Measurements from ENCODE around the gene NFATC2.

Gene NFATC2

GRCh38 chr20:51392614-51393186 is 149.8 kb downstream of the NFATC2 start:
- no peaks in the 10 kb centered on the region for H3K27me3 ChIP-seq
- TF ChIP-seq CTCF (IDR thresholded peaks at IDR 0.05), result no peak

GRCh38 chr20:51391926-51392325 is 150.6 kb downstream of the NFATC2 start:
- no peak overlapping the region for H3K4me3 ChIP-seq
- no peak for TF ChIP-seq CTCF (IDR thresholded peaks at IDR 0.05)
- no peak overlapping the region for H3K27ac ChIP-seq
- intact Hi-C loops (cut with DNase I; ENCODE audit: low total_unique reads), result no loop called here
- no peak for DNase-seq
- H3K9me3 ChIP-seq, result no peaks in the 10 kb centered on the region
- H3K4me1 ChIP-seq, result peaks cover 0 to 29% (median 9%) of the 10 kb centered on the region in 4 donors
- no peaks in the 10 kb centered on the region for H3K27me3 ChIP-seq
- H3K36me3 ChIP-seq, result no peaks in the 10 kb centered on the region

More at GRCh38 chr20:51392614-51393186, 149.8 kb downstream of the NFATC2 start:
- Histone ChIP-seq H3K36me3 (no peaks in the 10 kb centered on the region), H3K4me1 (peaks cover 0 to 31% (median 9%) of the 10 kb centered on the region in 4 donors), H3K27ac (no peak overlapping the region), H3K4me3 (no peak overlapping the region), H3K9me3 (no peaks in the 10 kb centered on the region)
- intact Hi-C loops (cut with DNase I; ENCODE audit: low total_unique reads), result no loop called here
- no peak for DNase-seq

- H3K27ac ChIP-seq, result no peak overlapping the region
- no peak overlapping the region for H3K4me3 ChIP-seq
- peaks cover 0 to 19% (median 2%) of the 10 kb centered on the region in 4 donors for H3K4me1 ChIP-seq
- no peak for DNase-seq
- intact Hi-C loops (cut with DNase I; ENCODE audit: low total_unique reads), result no loop called here
- no peaks in the 10 kb centered on the region for H3K9me3 ChIP-seq
- no peaks in the 10 kb centered on the region for H3K36me3 ChIP-seq
- no peak for TF ChIP-seq CTCF (IDR thresholded peaks at IDR 0.05)
- H3K27me3 ChIP-seq, result no peaks in the 10 kb centered on the region
Observed at GRCh38 chr20:51389543-51390264, 152.8 kb downstream of the NFATC2 start.

GRCh38 chr20:51388756-51389542 is 153.6 kb downstream of the NFATC2 start:
- Histone ChIP-seq H3K36me3 (no peaks in the 10 kb centered on the region), H3K4me1 (peaks cover 0 to 13% (median 2%) of the 10 kb centered on the region in 4 donors), H3K9me3 (no peaks in the 10 kb centered on the region), H3K27ac (no peak overlapping the region), H3K4me3 (no peak overlapping the region), H3K27me3 (no peaks in the 10 kb centered on the region)
- intact Hi-C loops (cut with DNase I; ENCODE audit: low total_unique reads), result no loop called here
- no peak for DNase-seq
- TF ChIP-seq CTCF (IDR thresholded peaks at IDR 0.05), result no peak

- intact Hi-C loops (cut with DNase I; ENCODE audit: low total_unique reads), result no loop called here
- Histone ChIP-seq H3K27me3 (no peaks in the 10 kb centered on the region), H3K27ac (no peak overlapping the region), H3K4me1 (peaks cover 0 to 6% (median 0%) of the 10 kb centered on the region in 4 donors), H3K9me3 (no peaks in the 10 kb centered on the region), H3K36me3 (no peaks in the 10 kb centered on the region), H3K4me3 (no peak overlapping the region)
- no peak for TF ChIP-seq CTCF (IDR thresholded peaks at IDR 0.05)
- no peak for DNase-seq
Observed at GRCh38 chr20:51388227-51388626, 154.3 kb downstream of the NFATC2 start.
